Astrocyte (in vitro differentiated cells and primary cell): ENCODE data around the gene MEAK7. TPM values are rescaled to one million over a fixed set of nuclear protein-coding genes. Genes with fewer than 3 reads are reported as not detected.
A peak's percentile ranks its signal among the peaks of the same experiment; 100 is the strongest.
"Not testable (repeated sequence)": the region's sequence is repeated elsewhere in the genome, so short reads cannot be mapped to it uniquely, and the experiment has no call there.

Experiments used
- DNase-seq: peaks from one replicate; pipeline ENCODE4 v3.0.0-alpha.2; 2010; ENCODE audit warnings: low read depth
- FAIRE-seq: peaks from 2 replicates; lab custom pipeline; 2011; peaks lifted over from hg19 to GRCh38; lab: Jason Lieb, UNC
- H2AFZ ChIP-seq: 2 replicates; pipeline ENCODE4 v1.6.0; 2012; ENCODE audit warnings: low read depth, low read length, inconsistent platforms
- H3K27ac ChIP-seq: 2 replicates; pipeline ENCODE4 v1.5.1; 2011; ENCODE audit warnings: low read depth, low read length, inconsistent platforms
- H3K27me3 ChIP-seq: 2 replicates; pipeline ENCODE4 v1.6.0; 2011; ENCODE audit warnings: low read length, inconsistent platforms; ENCODE audit not compliant: insufficient read depth
- H3K36me3 ChIP-seq: 2 replicates; pipeline ENCODE4 v1.5.1; 2011; ENCODE audit warnings: low read length, inconsistent platforms; ENCODE audit not compliant: insufficient read depth
- H3K4me1 ChIP-seq: 2 replicates; pipeline ENCODE4 v1.5.1; 2011; ENCODE audit warnings: low read length, inconsistent platforms; ENCODE audit not compliant: insufficient read depth
- H3K4me2 ChIP-seq: 2 replicates; pipeline ENCODE4 v1.6.0; 2012; ENCODE audit warnings: low read length, inconsistent platforms
- H3K4me3 ChIP-seq: 2 replicates; pipeline ENCODE4 v1.5.1; 2011; ENCODE audit warnings: low read depth, mild to moderate bottlenecking, low read length, inconsistent platforms; ENCODE audit not compliant: insufficient read depth
- H3K79me2 ChIP-seq: 2 replicates; pipeline ENCODE4 v1.6.0; 2012; ENCODE audit warnings: mild to moderate bottlenecking, low read length, inconsistent platforms; ENCODE audit not compliant: insufficient read depth
- H3K9ac ChIP-seq: 2 replicates; pipeline ENCODE4 v1.6.0; 2012; ENCODE audit warnings: mild to moderate bottlenecking, low read length, inconsistent platforms
- H3K9me3 ChIP-seq: 2 replicates; pipeline ENCODE4 v1.5.1; 2012; ENCODE audit warnings: low read depth, mild to moderate bottlenecking, low read length, inconsistent platforms; ENCODE audit not compliant: insufficient read depth
- H4K20me1 ChIP-seq: 2 replicates; pipeline ENCODE4 v1.6.0; 2012; ENCODE audit warnings: low read length, inconsistent platforms; ENCODE audit not compliant: insufficient read depth
- H3K27ac Mint-ChIP-seq: one replicate; pipeline ENCODE4 v1.8.0; 2021; ENCODE audit warnings: mild to moderate bottlenecking, mixed read lengths; ENCODE audit not compliant: unreplicated experiment
- H3K27me3 Mint-ChIP-seq: one replicate; pipeline ENCODE4 v1.8.0; 2021; ENCODE audit warnings: low read depth, mixed read lengths; ENCODE audit not compliant: unreplicated experiment
- H3K36me3 Mint-ChIP-seq: one replicate; pipeline ENCODE4 v1.8.0; 2021; ENCODE audit warnings: low read depth, mixed read lengths; ENCODE audit not compliant: unreplicated experiment
- H3K4me1 Mint-ChIP-seq: one replicate; pipeline ENCODE4 v1.8.0; 2021; ENCODE audit warnings: low read depth, mixed read lengths; ENCODE audit not compliant: unreplicated experiment
- H3K4me3 Mint-ChIP-seq: one replicate; pipeline ENCODE4 v1.8.0; 2021; ENCODE audit warnings: mild to moderate bottlenecking, moderate library complexity, mixed read lengths; ENCODE audit not compliant: unreplicated experiment
- H3K9me3 Mint-ChIP-seq: one replicate; pipeline ENCODE4 v1.8.0; 2021; ENCODE audit warnings: mild to moderate bottlenecking, mixed read lengths; ENCODE audit not compliant: unreplicated experiment
- EZH2 ChIP-seq: IDR thresholded peaks from 2 replicates; pipeline ENCODE4 v1.6.1; 2012; ENCODE audit warnings: mild to moderate bottlenecking, low read length, inconsistent platforms; ENCODE audit not compliant: insufficient read depth
- total RNA-seq: library from RNA; stranded (reverse); gene quantifications from 2 replicates; pipeline ENCODE4 v1.2.1, GENCODE V29; 2021
- TF ChIP-seq, protein P1 (sequence below): IDR thresholded peaks from 2 replicates; pipeline ENCODE4 v1.5.1; 2011; ENCODE audit warnings: low read depth, mild to moderate bottlenecking, inconsistent platforms, low read length, moderate library complexity; ENCODE audit not compliant: insufficient read depth

MEAK7 gene
- total RNA-seq, 1 donor from 2014 or later, result 41.3 TPM

DNA sequence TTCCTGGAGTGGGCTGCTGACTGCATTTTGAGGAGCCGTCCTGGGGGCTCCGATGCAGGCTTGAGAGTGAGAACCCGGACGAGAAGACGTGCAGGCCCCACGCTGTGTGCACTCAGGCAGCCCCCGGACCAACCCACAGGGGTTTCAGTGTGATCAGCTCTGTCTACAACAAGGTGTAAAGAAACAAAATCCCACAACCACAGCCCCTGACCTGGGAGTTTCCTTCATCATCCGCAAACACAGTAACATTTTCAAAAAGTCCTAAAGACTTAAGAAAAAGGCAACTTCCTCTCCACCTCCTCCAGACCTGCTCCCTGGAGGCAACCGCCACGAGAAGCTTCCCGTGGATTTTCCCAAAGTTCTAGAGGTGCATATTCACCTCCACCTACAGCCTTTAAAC, 15.4 kb upstream of the MEAK7 start:
- Mint-ChIP-seq H3K9me3 (peaks cover 4% of the 10 kb centered on the region), H3K4me1 (peaks cover 10% of the 10 kb centered on the region), H3K27ac (no peak overlapping the region), H3K27me3 (peaks cover 2% of the 10 kb centered on the region), H3K4me3 (no peak overlapping the region), H3K36me3 (no peaks in the 10 kb centered on the region)
- Histone ChIP-seq H3K9ac (no peak overlapping the region), H3K36me3 (no peaks in the 10 kb centered on the region), H2AFZ (no peak overlapping the region), H3K9me3 (no peaks in the 10 kb centered on the region), H3K4me2 (no peak overlapping the region), H3K27ac (no peak overlapping the region), H3K79me2 (no peaks in the 10 kb centered on the region), H3K27me3 (no peaks in the 10 kb centered on the region), H4K20me1 (no peaks in the 10 kb centered on the region), H3K4me3 (no peak overlapping the region), H3K4me1 (peaks cover 6% of the 10 kb centered on the region)
- TF ChIP-seq, protein P1, sequence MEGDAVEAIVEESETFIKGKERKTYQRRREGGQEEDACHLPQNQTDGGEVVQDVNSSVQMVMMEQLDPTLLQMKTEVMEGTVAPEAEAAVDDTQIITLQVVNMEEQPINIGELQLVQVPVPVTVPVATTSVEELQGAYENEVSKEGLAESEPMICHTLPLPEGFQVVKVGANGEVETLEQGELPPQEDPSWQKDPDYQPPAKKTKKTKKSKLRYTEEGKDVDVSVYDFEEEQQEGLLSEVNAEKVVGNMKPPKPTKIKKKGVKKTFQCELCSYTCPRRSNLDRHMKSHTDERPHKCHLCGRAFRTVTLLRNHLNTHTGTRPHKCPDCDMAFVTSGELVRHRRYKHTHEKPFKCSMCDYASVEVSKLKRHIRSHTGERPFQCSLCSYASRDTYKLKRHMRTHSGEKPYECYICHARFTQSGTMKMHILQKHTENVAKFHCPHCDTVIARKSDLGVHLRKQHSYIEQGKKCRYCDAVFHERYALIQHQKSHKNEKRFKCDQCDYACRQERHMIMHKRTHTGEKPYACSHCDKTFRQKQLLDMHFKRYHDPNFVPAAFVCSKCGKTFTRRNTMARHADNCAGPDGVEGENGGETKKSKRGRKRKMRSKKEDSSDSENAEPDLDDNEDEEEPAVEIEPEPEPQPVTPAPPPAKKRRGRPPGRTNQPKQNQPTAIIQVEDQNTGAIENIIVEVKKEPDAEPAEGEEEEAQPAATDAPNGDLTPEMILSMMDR, result no peak
- TF ChIP-seq EZH2, result no peak
- DNase-seq, result no peak
- FAIRE-seq, result no peak

DNA sequence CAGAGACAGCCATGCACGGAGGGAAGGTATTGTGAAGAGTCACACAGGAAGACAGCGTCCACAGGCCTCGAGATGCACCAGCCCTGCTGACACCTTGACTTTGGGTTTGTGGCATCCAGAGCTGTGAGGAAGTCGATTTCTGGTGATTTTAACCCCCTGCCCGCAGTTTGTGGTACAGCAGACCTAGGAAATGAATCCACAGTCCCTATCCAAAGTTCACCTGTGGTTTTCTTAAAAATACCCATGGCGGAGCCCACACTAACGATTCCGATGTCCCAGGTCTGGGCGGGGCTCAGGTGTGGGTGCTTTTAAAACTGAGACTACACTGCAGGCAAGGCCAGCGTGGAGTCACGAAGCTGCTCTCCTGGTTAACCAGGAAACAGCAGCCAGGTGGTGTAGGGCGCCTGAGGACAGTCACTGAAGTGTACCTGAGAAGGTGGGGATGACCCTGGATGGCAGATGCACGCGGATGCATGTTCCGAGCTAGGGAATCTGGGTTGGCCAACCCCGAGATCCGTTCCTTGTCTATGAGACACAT, 14.4 kb upstream of the MEAK7 start:
- no peak for TF ChIP-seq EZH2
- TF ChIP-seq, protein P1, result no peak
- H3K9me3 ChIP-seq, result no peaks in the 10 kb centered on the region
- peaks cover 11% of the 10 kb centered on the region for H3K4me1 Mint-ChIP-seq
- H3K27ac ChIP-seq, result no peak overlapping the region
- no peaks in the 10 kb centered on the region for H3K27me3 ChIP-seq
- H3K79me2 ChIP-seq, result no peaks in the 10 kb centered on the region
- peaks cover 4% of the 10 kb centered on the region for H3K9me3 Mint-ChIP-seq
- no peak for DNase-seq
- H3K4me2 ChIP-seq, result no peak overlapping the region
- no peak overlapping the region for H3K4me3 Mint-ChIP-seq
- no peaks in the 10 kb centered on the region for H3K36me3 Mint-ChIP-seq
- no peak overlapping the region for H2AFZ ChIP-seq
- no peaks in the 10 kb centered on the region for H3K36me3 ChIP-seq
- peaks cover 6% of the 10 kb centered on the region for H3K4me1 ChIP-seq
- no peak overlapping the region for H3K4me3 ChIP-seq
- H4K20me1 ChIP-seq, result no peaks in the 10 kb centered on the region
- peaks cover 2% of the 10 kb centered on the region for H3K27me3 Mint-ChIP-seq
- no peak overlapping the region for H3K9ac ChIP-seq
- FAIRE-seq, result no peak
- H3K27ac Mint-ChIP-seq, result no peak overlapping the region

DNA sequence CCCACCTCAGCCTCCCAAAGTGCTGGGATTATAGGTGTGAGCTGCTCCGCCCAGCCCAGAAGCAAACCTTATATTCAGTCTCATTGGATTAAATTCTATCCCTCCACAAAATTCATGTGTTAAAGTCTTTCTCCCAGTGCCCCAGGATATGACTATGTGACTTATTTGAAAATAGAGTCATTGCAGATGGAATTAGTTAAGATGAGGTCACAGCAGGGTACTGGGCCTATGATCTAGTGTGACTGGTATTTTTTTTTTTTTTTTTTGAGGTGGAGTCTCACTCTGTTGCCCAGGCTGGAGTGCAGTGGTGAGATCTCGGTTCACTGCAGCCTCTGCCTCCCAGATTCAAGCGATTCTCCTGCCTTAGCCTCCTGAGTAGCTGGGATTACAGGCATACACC, 13.8 kb upstream of the MEAK7 start:
- not testable (repeated sequence) for H3K27me3 Mint-ChIP-seq, H3K4me3 ChIP-seq, H3K79me2 ChIP-seq, H3K27me3 ChIP-seq, H3K9me3 Mint-ChIP-seq, FAIRE-seq, H3K9me3 ChIP-seq, H3K27ac Mint-ChIP-seq, H2AFZ ChIP-seq, H4K20me1 ChIP-seq, H3K36me3 ChIP-seq, H3K4me3 Mint-ChIP-seq, H3K9ac ChIP-seq, H3K36me3 Mint-ChIP-seq
- peaks cover 14% of the 10 kb centered on the region for H3K4me1 Mint-ChIP-seq
- H3K4me1 ChIP-seq, result peaks cover 12% of the 10 kb centered on the region
- H3K27ac ChIP-seq, result peak overlapping the region; percentile 44
- peak overlapping the region; percentile 32 for H3K4me2 ChIP-seq
- peak; percentile 57 for DNase-seq
